GM12865 (cell line): ENCODE results near the gene CARD11.

ENCODE experiments used
- DNase-seq: peaks from one replicate; pipeline ENCODE4 v3.0.0; 2010; ENCODE audit warnings: low read depth
- H3K4me3 ChIP-seq: 2 replicates; pipeline ENCODE4 v1.5.1; 2011; ENCODE audit warnings: mild to moderate bottlenecking, low read depth, low read length, control low read depth
- TF ChIP-seq, protein P1 (sequence below): IDR thresholded peaks from 2 replicates; pipeline ENCODE4 v1.5.1; 2011; ENCODE audit warnings: low read length, control low read depth, low read depth, inconsistent platforms; ENCODE audit not compliant: insufficient read depth; ENCODE audit errors: missing control alignments

CARD11 gene

GRCh38 chr7:2955269-2955668 is 88.4 kb downstream of the CARD11 start:
- no peak for DNase-seq
- H3K4me3 ChIP-seq = no peak overlapping the region
- TF ChIP-seq, protein P1, sequence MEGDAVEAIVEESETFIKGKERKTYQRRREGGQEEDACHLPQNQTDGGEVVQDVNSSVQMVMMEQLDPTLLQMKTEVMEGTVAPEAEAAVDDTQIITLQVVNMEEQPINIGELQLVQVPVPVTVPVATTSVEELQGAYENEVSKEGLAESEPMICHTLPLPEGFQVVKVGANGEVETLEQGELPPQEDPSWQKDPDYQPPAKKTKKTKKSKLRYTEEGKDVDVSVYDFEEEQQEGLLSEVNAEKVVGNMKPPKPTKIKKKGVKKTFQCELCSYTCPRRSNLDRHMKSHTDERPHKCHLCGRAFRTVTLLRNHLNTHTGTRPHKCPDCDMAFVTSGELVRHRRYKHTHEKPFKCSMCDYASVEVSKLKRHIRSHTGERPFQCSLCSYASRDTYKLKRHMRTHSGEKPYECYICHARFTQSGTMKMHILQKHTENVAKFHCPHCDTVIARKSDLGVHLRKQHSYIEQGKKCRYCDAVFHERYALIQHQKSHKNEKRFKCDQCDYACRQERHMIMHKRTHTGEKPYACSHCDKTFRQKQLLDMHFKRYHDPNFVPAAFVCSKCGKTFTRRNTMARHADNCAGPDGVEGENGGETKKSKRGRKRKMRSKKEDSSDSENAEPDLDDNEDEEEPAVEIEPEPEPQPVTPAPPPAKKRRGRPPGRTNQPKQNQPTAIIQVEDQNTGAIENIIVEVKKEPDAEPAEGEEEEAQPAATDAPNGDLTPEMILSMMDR = no peak

- TF ChIP-seq, protein P1 = no peak
- H3K4me3 ChIP-seq = no peak overlapping the region
- no peak for DNase-seq
These were observed 89.2 kb downstream of the CARD11 start for GRCh38 chr7:2954433-2954853.

DNA sequence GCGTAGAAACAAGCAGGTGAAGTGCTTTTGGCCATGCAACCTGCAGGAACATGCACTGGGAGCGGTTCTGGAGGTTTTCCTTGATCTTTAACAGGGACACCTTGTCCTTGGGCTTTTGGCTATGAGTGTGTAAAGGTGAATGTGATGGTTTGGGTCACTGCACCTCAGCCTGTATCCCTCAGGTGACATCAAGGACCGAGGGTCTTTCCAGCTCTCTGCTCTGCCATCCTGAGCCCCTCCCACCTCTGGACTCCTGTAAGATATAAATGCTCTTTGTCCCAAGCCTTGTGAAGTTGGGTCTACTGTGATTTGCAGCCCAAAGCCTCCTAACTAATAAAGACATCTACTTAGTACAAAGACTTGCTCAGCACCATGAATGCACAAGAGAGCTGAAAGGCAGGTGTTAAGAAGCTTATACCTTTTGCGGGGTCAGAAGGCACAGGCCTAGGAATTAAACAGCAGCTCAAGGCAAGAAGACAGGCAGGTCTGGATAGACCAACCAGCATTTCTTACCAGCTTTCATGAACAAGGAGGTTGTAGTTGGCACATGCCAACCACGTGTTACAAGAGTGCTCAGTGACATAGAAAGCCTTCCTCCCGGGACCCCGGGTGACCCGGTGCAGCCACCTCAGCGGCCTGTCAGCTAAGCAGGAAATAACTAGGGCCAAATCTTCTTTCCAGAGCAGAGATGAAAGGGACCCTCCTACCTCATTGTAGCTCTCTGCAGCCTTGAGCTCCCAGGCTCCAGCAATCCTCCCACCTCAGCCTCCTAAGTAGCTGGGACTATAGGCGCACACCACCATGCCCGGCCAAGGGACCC is 89.9 kb downstream of the CARD11 start:
- H3K4me3 ChIP-seq = no peak overlapping the region
- no peak for DNase-seq
- TF ChIP-seq, protein P1 = no peak

- H3K4me3 ChIP-seq = no peak overlapping the region
- DNase-seq = no peak
- TF ChIP-seq, protein P1 = no peak
These were observed 90.6 kb downstream of the CARD11 start for GRCh38 chr7:2953099-2953498.

DNA sequence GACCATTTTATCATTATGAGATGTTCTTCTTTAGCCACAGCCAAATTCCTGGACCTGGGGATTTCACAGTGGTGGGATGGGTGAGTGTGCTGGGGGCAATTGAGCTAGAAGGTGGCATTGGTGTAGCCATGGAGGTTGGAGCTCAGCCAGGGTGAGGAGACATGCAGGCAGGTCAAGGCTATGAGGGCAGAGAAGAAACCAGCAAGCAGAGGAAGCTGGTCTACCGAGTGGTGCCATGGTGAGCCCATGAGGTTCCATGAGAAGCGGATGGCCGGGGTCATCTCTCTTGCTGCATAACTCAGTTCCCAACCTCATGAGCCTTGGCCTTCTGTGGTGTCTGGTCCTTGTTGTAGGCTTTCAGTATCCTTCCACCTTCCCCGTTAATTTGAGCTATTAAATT is 91.4 kb downstream of the CARD11 start:
- no peak for DNase-seq
- TF ChIP-seq, protein P1 = no peak
- H3K4me3 ChIP-seq = no peak overlapping the region

- TF ChIP-seq, protein P1 = no peak
- H3K4me3 ChIP-seq = no peak overlapping the region
These were observed 93.1 kb downstream of the CARD11 start for GRCh38 chr7:2950578-2950977.

GRCh38 chr7:2948749-2949148 is 94.9 kb downstream of the CARD11 start:
- TF ChIP-seq, protein P1 = no peak
- no peak for DNase-seq

More at GRCh38 chr7:2950578-2950977, 93.1 kb downstream of the CARD11 start:
- DNase-seq = no peak

More at GRCh38 chr7:2948749-2949148, 94.9 kb downstream of the CARD11 start:
- no peak overlapping the region for H3K4me3 ChIP-seq
